B cell (primary cell): Measurements from ENCODE around the gene BHLHA15. TPM values are rescaled to one million over a fixed set of nuclear protein-coding genes. Genes with fewer than 3 reads are reported as not detected.

Source experiments
- ATAC-seq: fragments of 200-7000 bp; cut with Tn5 transposase; one replicate; pipeline ENCODE4 v1.10.0; 2021; ENCODE audit warnings: low read depth, mild to moderate bottlenecking, moderate number of reproducible peaks, moderate library complexity
- CTCF ChIA-PET: fragments of 350-600 bp; sonication (Branson Sonifier 250); formaldehyde crosslinking; loops from one replicate; lab custom pipeline; 2021; ENCODE audit warnings: antibody characterized with exemption, inconsistent platforms; lab: Charles Lee
- POLR2A ChIA-PET: fragments of 350-600 bp; sonication (Branson Sonifier 250); formaldehyde crosslinking; loops from one replicate; lab custom pipeline; 2021; ENCODE audit warnings: antibody characterized with exemption; lab: Charles Lee
- DNase-seq: peaks from one replicate; pipeline ENCODE4 v3.0.0; 2013
- H2AFZ ChIP-seq: 2 replicates; pipeline ENCODE4 v1.6.1; 2012; ENCODE audit warnings: mild to moderate bottlenecking, low read depth, low read length; ENCODE audit not compliant: insufficient read depth, poor library complexity, severe bottlenecking
- H3K27ac ChIP-seq, 2 donors: 1 replicate in 1 of 2; 2 replicates in 1 of 2; pipeline ENCODE4 v1.5.1; 2012 to 2013; ENCODE audit warnings: low read length in 2 of 2, mild to moderate bottlenecking in 2 of 2, moderate library complexity in 1 of 2
- H3K27me3 ChIP-seq, 4 experiments: fragments of 200-600 bp in 1 of 4; sonication (generic) in 1 of 4; replicated peaks in 1 of 4; 1 replicate in 2 of 4; 2 replicates in 2 of 4; pipeline versions ENCODE4 v1.6.1 to v1.7.0; 2013 to 2016; ENCODE audit warnings: low read length in 3 of 4, mild to moderate bottlenecking in 2 of 4, mixed read lengths in 1 of 4, moderate library complexity in 1 of 4; ENCODE audit not compliant: insufficient read depth in 4 of 4, control insufficient read depth in 3 of 4; ENCODE audit errors: control extremely low read depth in 1 of 4
- H3K36me3 ChIP-seq, 2 experiments: replicated peaks in 1 of 2; 1 replicate in 1 of 2; 2 replicates in 1 of 2; pipeline versions ENCODE4 v1.6.1 to v1.7.1; 2013; ENCODE audit warnings: low read length in 1 of 2; ENCODE audit not compliant: insufficient read depth in 2 of 2, control insufficient read depth in 1 of 2; ENCODE audit errors: control extremely low read depth in 1 of 2, extremely low read depth in 1 of 2
- H3K4me1 ChIP-seq, 2 donors: fragments of 200-600 bp in 1 of 2; sonication (generic) in 1 of 2; 1 replicate in 1 of 2; 2 replicates in 1 of 2; pipeline versions ENCODE4 v1.5.1 to v1.6.1; 2013 to 2017; ENCODE audit warnings: low read length in 2 of 2; ENCODE audit not compliant: control insufficient read depth in 2 of 2, insufficient read depth in 2 of 2
- H3K4me2 ChIP-seq: replicated peaks from 2 replicates; pipeline ENCODE3; 2012; ENCODE audit warnings: mild to moderate bottlenecking, low read depth, low read length; ENCODE audit not compliant: poor library complexity, severe bottlenecking
- H3K4me3 ChIP-seq, 5 experiments: fragments of 200-600 bp in 1 of 5; sonication (generic) in 1 of 5; 1 replicate in 3 of 5; 2 replicates in 2 of 5; pipeline versions ENCODE4 v1.5.1 to v1.7.0; 2011 to 2016; ENCODE audit warnings: low read length in 4 of 5, mild to moderate bottlenecking in 4 of 5, low read depth in 2 of 5, control low read depth in 1 of 5, moderate library complexity in 1 of 5; ENCODE audit not compliant: insufficient read depth in 1 of 5; ENCODE audit errors: control extremely low read depth in 1 of 5, extremely low read depth in 1 of 5
- H3K79me2 ChIP-seq: fragments of 200-600 bp; sonication (generic); one replicate; pipeline ENCODE4 v1.6.0; 2016; ENCODE audit warnings: low read length; ENCODE audit not compliant: control insufficient read depth, insufficient read depth
- H3K9ac ChIP-seq: fragments of 200-600 bp; sonication (generic); 2 replicates; pipeline ENCODE4 v1.6.1; 2017; ENCODE audit warnings: mild to moderate bottlenecking, low read length, moderate library complexity
- H3K9me3 ChIP-seq, 3 donors: one replicate each; pipeline versions ENCODE4 v1.6.1 to v1.7.1; 2013; ENCODE audit warnings: low read length in 2 of 3; ENCODE audit not compliant: control insufficient read depth in 2 of 3, insufficient read depth in 1 of 3; ENCODE audit errors: control extremely low read depth in 1 of 3
- H4K20me1 ChIP-seq: 2 replicates; pipeline ENCODE4 v1.6.0; 2012; ENCODE audit warnings: mild to moderate bottlenecking, low read length; ENCODE audit not compliant: insufficient read depth, control insufficient read depth, poor library complexity, severe bottlenecking
- H3K27ac Mint-ChIP-seq: one replicate; pipeline ENCODE4 v1.8.0; 2021; ENCODE audit warnings: mixed read lengths
- H3K27me3 Mint-ChIP-seq: one replicate; pipeline ENCODE4 v1.8.0; 2021; ENCODE audit warnings: mixed read lengths
- H3K4me1 Mint-ChIP-seq: one replicate; pipeline ENCODE4 v1.8.0; 2021; ENCODE audit warnings: mixed read lengths
- H3K4me3 Mint-ChIP-seq: one replicate; pipeline ENCODE4 v1.8.0; 2021; ENCODE audit warnings: mixed read lengths
- H3K9me3 Mint-ChIP-seq: one replicate; pipeline ENCODE4 v1.8.0; 2022; ENCODE audit warnings: mixed read lengths; ENCODE audit not compliant: insufficient read depth
- EZH2 ChIP-seq: IDR thresholded peaks from 2 replicates; pipeline ENCODE4 v1.6.1; 2012; ENCODE audit warnings: borderline replicate concordance, low read depth, mild to moderate bottlenecking, moderate library complexity, low read length; ENCODE audit not compliant: insufficient read depth, poor library complexity, severe bottlenecking
- WGBS: methylation state at CpG from one replicate; pipeline ENCODE4 v1.1.5; 2013; ENCODE audit warnings: missing lambda C conversion rate; ENCODE audit not compliant: insufficient coverage; 5-methylcytosine and 5-hydroxymethylcytosine counted together
- intact Hi-C: fragments of 100-400 bp; cut with micrococcal nuclease; formaldehyde crosslinking; loops from one replicate; pipeline ENCODE4 v1.10.0; 2022
- polyA plus RNA-seq: library from polyadenylated mRNA; depleted of rRNA; stranded (reverse); fragments of >200 nt; gene quantifications from 2 replicates; pipeline ENCODE4 v1.2.3, GENCODE V29; 2012
- total RNA-seq, 2 donors: library from RNA; stranded (reverse); fragments of 120-200 nt in 1 of 2; gene quantifications; 1 replicate in 1 of 2; 2 replicates in 1 of 2; pipeline versions ENCODE4 v1.2.3 to v1.2.4, GENCODE V29; 2013 to 2022
- TF ChIP-seq, protein P1 (sequence below): fragments of 200-600 bp; IDR thresholded peaks from one replicate; pipeline ENCODE4 v1.8.0; 2022; ENCODE audit warnings: antibody characterized with exemption, mild to moderate bottlenecking

Gene BHLHA15
- total and polyA plus RNA-seq, 2 donors (not counting 1 experiment from before 2014, with no cell fraction given), result 0.74 to 2.2 TPM

DNA sequence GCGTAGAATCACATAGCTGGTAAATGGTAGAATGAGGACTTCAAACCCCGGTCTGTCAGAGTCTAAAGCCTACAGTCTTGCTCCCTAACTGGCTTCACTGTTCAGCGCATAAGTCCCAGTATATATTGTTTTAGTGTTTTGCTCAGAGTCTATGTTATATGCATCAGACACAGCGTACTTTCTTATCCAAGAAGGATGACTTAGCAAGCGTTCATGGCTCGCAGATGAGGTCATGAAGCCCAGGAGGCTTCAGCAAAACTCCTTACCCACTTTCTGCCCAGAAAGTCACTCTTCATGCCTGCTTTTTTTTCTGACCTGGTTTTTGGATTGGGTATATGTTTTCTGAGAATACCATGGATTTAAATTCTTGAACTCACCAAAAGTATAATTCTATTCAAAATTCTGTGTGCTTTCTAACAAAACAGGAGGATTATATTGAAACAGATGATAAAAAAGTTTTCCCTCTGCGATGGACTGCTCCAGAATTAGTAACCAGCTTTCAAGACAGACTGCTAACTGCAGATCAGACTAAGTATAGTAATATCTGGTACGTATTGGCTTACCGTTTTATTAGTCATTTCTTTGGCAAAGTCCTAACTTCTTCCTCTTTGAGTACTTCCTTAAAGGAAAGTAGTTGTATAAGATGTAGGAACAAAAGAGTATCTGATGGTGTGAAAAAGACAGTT is 24.6 kb upstream of the BHLHA15 start:
- no peak overlapping the region for H3K4me3 ChIP-seq
- CTCF ChIA-PET, result interaction anchor here (0.7 to 3.8 kb wide), 2 partner anchors 16 to 18 kb away, joined by 3 to 16 read pairs; no protein-coding TSS in a partner anchor
- Mint-ChIP-seq H3K4me3 (no peak overlapping the region), H3K9me3 (no peaks in the 10 kb centered on the region), H3K4me1 (peaks cover 15% of the 10 kb centered on the region), H3K27ac (no peak overlapping the region), H3K27me3 (no peaks in the 10 kb centered on the region)
- POLR2A ChIA-PET, result no interaction called here
- no peak overlapping the region for H3K27ac ChIP-seq
- H3K9me3 ChIP-seq, result peaks cover 0 to 9% (median 0%) of the 10 kb centered on the region in 3 donors
- intact Hi-C loops, result no loop called here
- H2AFZ ChIP-seq, result no peak overlapping the region
- no peak for TF ChIP-seq EZH2
- TF ChIP-seq, protein P1, sequence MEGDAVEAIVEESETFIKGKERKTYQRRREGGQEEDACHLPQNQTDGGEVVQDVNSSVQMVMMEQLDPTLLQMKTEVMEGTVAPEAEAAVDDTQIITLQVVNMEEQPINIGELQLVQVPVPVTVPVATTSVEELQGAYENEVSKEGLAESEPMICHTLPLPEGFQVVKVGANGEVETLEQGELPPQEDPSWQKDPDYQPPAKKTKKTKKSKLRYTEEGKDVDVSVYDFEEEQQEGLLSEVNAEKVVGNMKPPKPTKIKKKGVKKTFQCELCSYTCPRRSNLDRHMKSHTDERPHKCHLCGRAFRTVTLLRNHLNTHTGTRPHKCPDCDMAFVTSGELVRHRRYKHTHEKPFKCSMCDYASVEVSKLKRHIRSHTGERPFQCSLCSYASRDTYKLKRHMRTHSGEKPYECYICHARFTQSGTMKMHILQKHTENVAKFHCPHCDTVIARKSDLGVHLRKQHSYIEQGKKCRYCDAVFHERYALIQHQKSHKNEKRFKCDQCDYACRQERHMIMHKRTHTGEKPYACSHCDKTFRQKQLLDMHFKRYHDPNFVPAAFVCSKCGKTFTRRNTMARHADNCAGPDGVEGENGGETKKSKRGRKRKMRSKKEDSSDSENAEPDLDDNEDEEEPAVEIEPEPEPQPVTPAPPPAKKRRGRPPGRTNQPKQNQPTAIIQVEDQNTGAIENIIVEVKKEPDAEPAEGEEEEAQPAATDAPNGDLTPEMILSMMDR, result no peak
- ATAC-seq, result no peak
- no peaks in the 10 kb centered on the region for H3K79me2 ChIP-seq
- no peak for DNase-seq
- 100% methylated on average over 2 of the region's 9 CpGs for WGBS
- peaks cover 4% of the 10 kb centered on the region in 2 donors for H3K4me1 ChIP-seq
- peaks cover 0 to 6% of the 10 kb centered on the region in 2 experiments for H3K36me3 ChIP-seq
- peaks cover 0 to 5% (median 0%) of the 10 kb centered on the region in 4 experiments for H3K27me3 ChIP-seq
- H4K20me1 ChIP-seq, result no peaks in the 10 kb centered on the region
- H3K9ac ChIP-seq, result no peak overlapping the region
- H3K4me2 ChIP-seq, result peak overlapping the region; percentile 14

DNA sequence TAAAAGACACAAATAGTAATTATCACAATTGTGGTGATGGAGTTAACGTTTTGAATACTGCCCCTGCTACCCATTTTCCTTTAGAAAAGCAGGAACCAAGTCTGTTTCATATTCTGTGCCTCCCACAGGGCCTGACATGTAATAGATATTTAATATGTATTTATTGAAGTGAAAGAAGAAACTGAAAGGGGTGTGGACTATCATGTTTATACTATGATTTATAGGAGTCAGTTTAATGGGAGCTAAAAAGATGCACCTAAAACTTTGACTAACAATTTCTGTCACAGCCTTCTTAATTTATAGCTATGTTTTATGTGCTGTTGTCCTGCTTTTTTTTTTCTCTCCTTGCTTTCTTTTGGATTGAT is 24.1 kb upstream of the BHLHA15 start:
- POLR2A ChIA-PET, result no interaction called here
- DNase-seq, result no peak
- Mint-ChIP-seq H3K4me3 (no peak overlapping the region), H3K9me3 (no peaks in the 10 kb centered on the region), H3K27me3 (no peaks in the 10 kb centered on the region), H3K4me1 (peaks cover 15% of the 10 kb centered on the region), H3K27ac (no peak overlapping the region)
- H3K9ac ChIP-seq, result no peak overlapping the region
- peaks cover 0 to 9% (median 0%) of the 10 kb centered on the region in 3 donors for H3K9me3 ChIP-seq
- no CpG with 5 or more reads among the region's 1 CpG for WGBS
- H3K27me3 ChIP-seq, result peaks cover 0 to 6% (median 2%) of the 10 kb centered on the region in 4 experiments
- intact Hi-C loops, result no loop called here
- H4K20me1 ChIP-seq, result no peaks in the 10 kb centered on the region
- no peak overlapping the region for H2AFZ ChIP-seq
- CTCF ChIA-PET, result interaction anchor here (0.7 to 3.8 kb wide), 2 partner anchors 15 to 18 kb away, joined by 3 to 16 read pairs; no protein-coding TSS in a partner anchor
- TF ChIP-seq, protein P1, result no peak
- TF ChIP-seq EZH2, result no peak
- H3K27ac ChIP-seq, result no peak overlapping the region
- peaks cover 0 to 12% of the 10 kb centered on the region in 2 experiments for H3K36me3 ChIP-seq
- H3K4me1 ChIP-seq, result peaks cover 4% of the 10 kb centered on the region in 2 donors
- ATAC-seq, result no peak
- H3K79me2 ChIP-seq, result no peaks in the 10 kb centered on the region
- H3K4me2 ChIP-seq, result peak overlapping the region; percentile 14
- no peak overlapping the region for H3K4me3 ChIP-seq
